ENCODE data around the gene GP1BB. TPM values are rescaled to one million over a fixed set of nuclear protein-coding genes. Genes with fewer than 3 reads are reported as not detected.

GP1BB gene
- total RNA-seq, 1 experiment from 2014 or later = 4.3 TPM

DNA sequence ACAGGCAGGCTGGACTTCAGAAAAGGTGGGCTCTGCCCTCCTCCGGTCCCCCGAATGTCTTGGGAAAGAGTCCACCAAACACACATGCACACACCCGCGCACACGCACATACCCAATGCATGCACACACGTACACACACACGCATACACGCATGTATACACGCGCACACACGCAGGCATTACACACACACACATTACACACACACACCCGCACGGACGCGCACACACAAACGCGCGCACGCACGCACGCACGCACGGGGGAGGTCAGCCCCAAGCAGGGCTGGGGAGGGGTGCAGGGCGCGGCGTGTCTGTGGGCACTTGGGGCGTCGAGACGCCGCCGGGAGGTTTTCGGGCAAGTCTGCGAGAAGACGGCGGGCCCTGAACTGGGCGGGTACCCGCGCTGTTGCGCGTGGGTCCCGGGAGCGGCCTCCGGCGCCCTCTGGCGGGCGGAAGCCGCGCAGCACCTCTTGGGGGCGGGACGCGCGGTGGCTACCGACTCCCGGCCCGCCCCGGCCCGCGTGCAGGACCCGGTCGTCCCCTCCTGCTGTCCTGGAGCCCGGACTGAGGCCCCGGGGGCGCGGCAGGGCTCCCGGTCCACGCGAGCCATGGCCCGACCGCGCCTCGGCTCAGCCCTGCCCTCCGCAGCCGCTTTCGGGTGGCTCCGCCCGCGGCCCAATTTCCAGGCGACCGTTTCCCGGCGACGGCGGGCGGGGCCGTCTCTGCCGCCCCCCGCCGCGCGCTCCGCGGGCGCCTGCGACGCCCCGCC lies 5.5 kb upstream of the GP1BB start (continued):
- TF ChIP-seq, protein P1, sequence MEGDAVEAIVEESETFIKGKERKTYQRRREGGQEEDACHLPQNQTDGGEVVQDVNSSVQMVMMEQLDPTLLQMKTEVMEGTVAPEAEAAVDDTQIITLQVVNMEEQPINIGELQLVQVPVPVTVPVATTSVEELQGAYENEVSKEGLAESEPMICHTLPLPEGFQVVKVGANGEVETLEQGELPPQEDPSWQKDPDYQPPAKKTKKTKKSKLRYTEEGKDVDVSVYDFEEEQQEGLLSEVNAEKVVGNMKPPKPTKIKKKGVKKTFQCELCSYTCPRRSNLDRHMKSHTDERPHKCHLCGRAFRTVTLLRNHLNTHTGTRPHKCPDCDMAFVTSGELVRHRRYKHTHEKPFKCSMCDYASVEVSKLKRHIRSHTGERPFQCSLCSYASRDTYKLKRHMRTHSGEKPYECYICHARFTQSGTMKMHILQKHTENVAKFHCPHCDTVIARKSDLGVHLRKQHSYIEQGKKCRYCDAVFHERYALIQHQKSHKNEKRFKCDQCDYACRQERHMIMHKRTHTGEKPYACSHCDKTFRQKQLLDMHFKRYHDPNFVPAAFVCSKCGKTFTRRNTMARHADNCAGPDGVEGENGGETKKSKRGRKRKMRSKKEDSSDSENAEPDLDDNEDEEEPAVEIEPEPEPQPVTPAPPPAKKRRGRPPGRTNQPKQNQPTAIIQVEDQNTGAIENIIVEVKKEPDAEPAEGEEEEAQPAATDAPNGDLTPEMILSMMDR (IDR thresholded peaks at IDR 0.05) = peak; percentile 95
- TF ChIP-seq NR1H2 (CRISPR knock-in tag; IDR thresholded peaks at IDR 0.05) = no peak

GRCh38 chr22:19718456-19719049 lies 4.8 kb upstream of the GP1BB start:
- CTCF ChIA-PET = interaction anchor here (1.3 to 2.1 kb wide), 2 partner anchors 13 to 39 kb away, joined by 6 to 9 read pairs; no protein-coding TSS in a partner anchor

DNA sequence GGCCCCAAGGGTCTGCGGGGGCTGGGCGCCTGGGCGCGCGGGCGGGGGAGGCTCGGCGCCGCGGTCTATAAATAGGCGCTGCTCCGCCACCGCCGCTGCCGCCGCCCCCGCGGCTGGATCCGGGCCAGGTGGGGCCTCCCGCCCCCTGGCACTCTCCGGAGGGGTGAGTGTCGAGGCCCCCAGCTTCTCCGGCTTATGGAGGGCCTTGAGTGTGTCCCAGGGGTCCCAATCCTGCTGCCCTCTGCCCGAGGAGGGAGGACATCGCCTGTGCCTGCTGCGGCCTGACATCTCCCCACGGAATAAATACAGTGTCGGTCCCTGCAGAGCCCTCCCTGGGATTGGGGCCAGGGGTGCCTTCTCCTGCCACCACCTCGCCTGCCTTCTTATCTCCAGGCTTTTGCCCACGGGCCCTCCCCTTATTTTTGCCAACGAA lies 4.3 kb upstream of the GP1BB start:
- Mint-ChIP-seq H3K36me3 (peaks cover 10% of the 10 kb centered on the region), H3K4me1 (peaks cover 21% of the 10 kb centered on the region), H3K9me3 (no peaks in the 10 kb centered on the region), H3K27ac (no peak overlapping the region), H3K4me3 (peak overlapping the region; percentile 60), H3K27me3 (ENCODE audit: low read depth) (peaks cover 77% of the 10 kb centered on the region)
- CTCF ChIA-PET = interaction anchor here (0.7 to 5.5 kb wide), 7 partner anchors 11 to 86 kb away, joined by 3 to 57 read pairs (median 6); no protein-coding TSS in a partner anchor
- DNase-seq (ENCODE audit: low spot score) (no peak), ATAC-seq (no peak)
- TF ChIP-seq FOXP1 (CRISPR knock-in tag; IDR thresholded peaks at IDR 0.05; ENCODE audit: borderline replicate concordance) (no peak), ELF4 (CRISPR knock-in tag; IDR thresholded peaks at IDR 0.05; ENCODE audit: low read depth) (no peak), USF1 (CRISPR knock-in tag; IDR thresholded peaks at IDR 0.05) (no peak), SMAD3 (CRISPR knock-in tag; IDR thresholded peaks at IDR 0.05; ENCODE audit: borderline replicate concordance) (no peak), JAZF1 (CRISPR knock-in tag; IDR thresholded peaks at IDR 0.05) (no peak), ETV6 (CRISPR knock-in tag; IDR thresholded peaks at IDR 0.05) (no peak), ZNF416 (CRISPR knock-in tag; IDR thresholded peaks at IDR 0.05) (no peak)
- TF ChIP-seq, protein P2, sequence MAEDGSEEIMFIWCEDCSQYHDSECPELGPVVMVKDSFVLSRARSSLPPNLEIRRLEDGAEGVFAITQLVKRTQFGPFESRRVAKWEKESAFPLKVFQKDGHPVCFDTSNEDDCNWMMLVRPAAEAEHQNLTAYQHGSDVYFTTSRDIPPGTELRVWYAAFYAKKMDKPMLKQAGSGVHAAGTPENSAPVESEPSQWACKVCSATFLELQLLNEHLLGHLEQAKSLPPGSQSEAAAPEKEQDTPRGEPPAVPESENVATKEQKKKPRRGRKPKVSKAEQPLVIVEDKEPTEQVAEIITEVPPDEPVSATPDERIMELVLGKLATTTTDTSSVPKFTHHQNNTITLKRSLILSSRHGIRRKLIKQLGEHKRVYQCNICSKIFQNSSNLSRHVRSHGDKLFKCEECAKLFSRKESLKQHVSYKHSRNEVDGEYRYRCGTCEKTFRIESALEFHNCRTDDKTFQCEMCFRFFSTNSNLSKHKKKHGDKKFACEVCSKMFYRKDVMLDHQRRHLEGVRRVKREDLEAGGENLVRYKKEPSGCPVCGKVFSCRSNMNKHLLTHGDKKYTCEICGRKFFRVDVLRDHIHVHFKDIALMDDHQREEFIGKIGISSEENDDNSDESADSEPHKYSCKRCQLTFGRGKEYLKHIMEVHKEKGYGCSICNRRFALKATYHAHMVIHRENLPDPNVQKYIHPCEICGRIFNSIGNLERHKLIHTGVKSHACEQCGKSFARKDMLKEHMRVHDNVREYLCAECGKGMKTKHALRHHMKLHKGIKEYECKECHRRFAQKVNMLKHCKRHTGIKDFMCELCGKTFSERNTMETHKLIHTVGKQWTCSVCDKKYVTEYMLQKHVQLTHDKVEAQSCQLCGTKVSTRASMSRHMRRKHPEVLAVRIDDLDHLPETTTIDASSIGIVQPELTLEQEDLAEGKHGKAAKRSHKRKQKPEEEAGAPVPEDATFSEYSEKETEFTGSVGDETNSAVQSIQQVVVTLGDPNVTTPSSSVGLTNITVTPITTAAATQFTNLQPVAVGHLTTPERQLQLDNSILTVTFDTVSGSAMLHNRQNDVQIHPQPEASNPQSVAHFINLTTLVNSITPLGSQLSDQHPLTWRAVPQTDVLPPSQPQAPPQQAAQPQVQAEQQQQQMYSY (CRISPR knock-in tag; IDR thresholded peaks at IDR 0.05) = no peak
- TF ChIP-seq, protein P3, sequence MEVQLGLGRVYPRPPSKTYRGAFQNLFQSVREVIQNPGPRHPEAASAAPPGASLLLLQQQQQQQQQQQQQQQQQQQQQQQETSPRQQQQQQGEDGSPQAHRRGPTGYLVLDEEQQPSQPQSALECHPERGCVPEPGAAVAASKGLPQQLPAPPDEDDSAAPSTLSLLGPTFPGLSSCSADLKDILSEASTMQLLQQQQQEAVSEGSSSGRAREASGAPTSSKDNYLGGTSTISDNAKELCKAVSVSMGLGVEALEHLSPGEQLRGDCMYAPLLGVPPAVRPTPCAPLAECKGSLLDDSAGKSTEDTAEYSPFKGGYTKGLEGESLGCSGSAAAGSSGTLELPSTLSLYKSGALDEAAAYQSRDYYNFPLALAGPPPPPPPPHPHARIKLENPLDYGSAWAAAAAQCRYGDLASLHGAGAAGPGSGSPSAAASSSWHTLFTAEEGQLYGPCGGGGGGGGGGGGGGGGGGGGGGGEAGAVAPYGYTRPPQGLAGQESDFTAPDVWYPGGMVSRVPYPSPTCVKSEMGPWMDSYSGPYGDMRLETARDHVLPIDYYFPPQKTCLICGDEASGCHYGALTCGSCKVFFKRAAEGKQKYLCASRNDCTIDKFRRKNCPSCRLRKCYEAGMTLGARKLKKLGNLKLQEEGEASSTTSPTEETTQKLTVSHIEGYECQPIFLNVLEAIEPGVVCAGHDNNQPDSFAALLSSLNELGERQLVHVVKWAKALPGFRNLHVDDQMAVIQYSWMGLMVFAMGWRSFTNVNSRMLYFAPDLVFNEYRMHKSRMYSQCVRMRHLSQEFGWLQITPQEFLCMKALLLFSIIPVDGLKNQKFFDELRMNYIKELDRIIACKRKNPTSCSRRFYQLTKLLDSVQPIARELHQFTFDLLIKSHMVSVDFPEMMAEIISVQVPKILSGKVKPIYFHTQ (CRISPR knock-in tag; IDR thresholded peaks at IDR 0.05) = no peak
- POLR2A ChIA-PET = no interaction called here

More at GRCh38 chr22:19718456-19719049, 4.8 kb upstream of the GP1BB start:
- TF ChIP-seq, protein P4, sequence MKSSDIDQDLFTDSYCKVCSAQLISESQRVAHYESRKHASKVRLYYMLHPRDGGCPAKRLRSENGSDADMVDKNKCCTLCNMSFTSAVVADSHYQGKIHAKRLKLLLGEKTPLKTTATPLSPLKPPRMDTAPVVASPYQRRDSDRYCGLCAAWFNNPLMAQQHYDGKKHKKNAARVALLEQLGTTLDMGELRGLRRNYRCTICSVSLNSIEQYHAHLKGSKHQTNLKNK (CRISPR knock-in tag; IDR thresholded peaks at IDR 0.05) = no peak
- TF ChIP-seq, protein P5, sequence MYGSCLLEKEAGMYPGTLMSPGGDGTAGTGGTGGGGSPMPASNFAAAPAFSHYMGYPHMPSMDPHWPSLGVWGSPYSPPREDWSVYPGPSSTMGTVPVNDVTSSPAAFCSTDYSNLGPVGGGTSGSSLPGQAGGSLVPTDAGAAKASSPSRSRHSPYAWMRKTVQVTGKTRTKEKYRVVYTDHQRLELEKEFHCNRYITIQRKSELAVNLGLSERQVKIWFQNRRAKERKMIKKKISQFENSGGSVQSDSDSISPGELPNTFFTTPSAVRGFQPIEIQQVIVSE (CRISPR knock-in tag; IDR thresholded peaks at IDR 0.05; ENCODE audit: borderline replicate concordance) = no peak
- TF ChIP-seq NFATC4 (CRISPR knock-in tag; IDR thresholded peaks at IDR 0.05) (no peak), TEAD1 (CRISPR knock-in tag; IDR thresholded peaks at IDR 0.05) (no peak), CBFB (CRISPR knock-in tag; IDR thresholded peaks at IDR 0.05; ENCODE audit: low read depth) (no peak), FOXK1 (CRISPR knock-in tag; IDR thresholded peaks at IDR 0.05) (no peak), ZNF121 (CRISPR knock-in tag; IDR thresholded peaks at IDR 0.05) (0 out of 2 replicates have a peak, but pooled peaks have one; percentile 15), FOXP1 (CRISPR knock-in tag; IDR thresholded peaks at IDR 0.05; ENCODE audit: borderline replicate concordance) (no peak), MYBL2 (CRISPR knock-in tag; IDR thresholded peaks at IDR 0.05) (peak; percentile 36; the same call in 1 of the 2 replicates)
- TF ChIP-seq, protein P3 (CRISPR knock-in tag; IDR thresholded peaks at IDR 0.05) = no peak
- POLR2A ChIA-PET = no interaction called here
- Mint-ChIP-seq H3K27ac (no peak overlapping the region), H3K4me1 (peaks cover 21% of the 10 kb centered on the region), H3K36me3 (peaks cover 10% of the 10 kb centered on the region), H3K4me3 (peak overlapping the region; percentile 42; the same call in 1 of the 2 replicates), H3K27me3 (ENCODE audit: low read depth) (peaks cover 80% of the 10 kb centered on the region), H3K9me3 (no peaks in the 10 kb centered on the region)
- ATAC-seq (no peak), DNase-seq (ENCODE audit: low spot score) (no peak)

All from WTC11 (cell line).